Fibroblast of peridontal ligament (primary cell): ENCODE data around the gene PLXDC2.
"Not testable (repeated sequence)": the region's sequence is repeated elsewhere in the genome, so short reads cannot be mapped to it uniquely, and the experiment has no call there.

ENCODE experiments used
- DNase-seq: peaks from one replicate; pipeline ENCODE4 v3.0.0-alpha.2; 2010; ENCODE audit errors: extremely low read depth

PLXDC2 gene

DNA sequence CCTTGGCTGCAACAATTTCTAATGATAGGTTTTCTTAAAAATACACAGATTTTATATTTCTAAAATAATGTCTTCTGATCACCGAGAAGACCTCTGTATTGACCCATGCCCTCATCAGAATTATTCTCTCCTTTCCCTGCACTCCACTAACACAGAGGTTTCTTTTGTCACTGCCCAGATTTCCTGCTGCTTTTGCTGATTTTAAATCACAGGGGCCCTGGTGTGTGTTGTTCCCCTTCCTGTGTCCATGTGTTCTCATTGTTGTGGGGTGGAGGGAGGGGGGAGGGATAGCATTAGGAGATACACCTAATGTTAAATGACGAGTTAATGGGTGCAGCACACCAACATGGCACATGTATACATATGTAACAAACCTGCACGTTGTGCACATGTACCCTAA lies 375.2 kb downstream of the PLXDC2 start:
- not testable (repeated sequence) for DNase-seq

DNA sequence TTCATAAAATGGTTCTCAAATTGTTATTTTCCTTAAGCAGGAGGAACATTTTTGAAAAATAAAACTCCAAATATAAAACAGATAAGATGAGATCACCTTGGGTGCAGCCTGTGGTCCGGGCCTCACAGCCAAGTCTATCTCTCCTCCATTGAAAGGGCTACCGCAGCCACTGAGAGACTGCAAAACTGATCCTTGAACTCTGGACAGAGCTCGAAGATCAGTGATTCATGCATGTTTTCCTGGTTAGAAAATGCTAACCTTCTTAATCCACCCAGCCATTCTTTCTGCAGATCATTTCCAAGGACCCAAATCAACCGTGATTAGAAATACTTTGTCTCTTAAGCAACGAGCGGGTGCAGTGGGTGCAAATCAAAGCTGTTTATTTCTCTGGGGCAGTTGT lies 378.8 kb downstream of the PLXDC2 start:
- no peak for DNase-seq

DNA sequence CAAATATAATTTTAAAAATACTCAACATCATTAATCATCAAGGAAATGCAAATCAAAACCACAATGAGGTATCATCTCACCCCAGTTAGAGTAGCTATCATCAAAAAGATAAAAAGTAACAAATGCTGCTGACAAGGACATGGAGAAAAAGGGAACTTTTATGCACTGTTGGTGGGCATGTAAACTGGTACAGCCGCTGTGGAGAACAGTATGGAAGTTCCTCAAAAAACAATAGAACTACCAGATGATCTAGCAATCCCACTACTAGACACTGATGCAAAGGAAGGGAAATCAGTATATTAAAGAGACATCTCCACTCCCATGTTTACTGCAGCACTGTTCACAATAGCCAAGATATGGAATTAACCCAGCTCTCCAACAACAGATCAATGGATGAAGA lies 384.5 kb downstream of the PLXDC2 start:
- DNase-seq = no peak

DNA sequence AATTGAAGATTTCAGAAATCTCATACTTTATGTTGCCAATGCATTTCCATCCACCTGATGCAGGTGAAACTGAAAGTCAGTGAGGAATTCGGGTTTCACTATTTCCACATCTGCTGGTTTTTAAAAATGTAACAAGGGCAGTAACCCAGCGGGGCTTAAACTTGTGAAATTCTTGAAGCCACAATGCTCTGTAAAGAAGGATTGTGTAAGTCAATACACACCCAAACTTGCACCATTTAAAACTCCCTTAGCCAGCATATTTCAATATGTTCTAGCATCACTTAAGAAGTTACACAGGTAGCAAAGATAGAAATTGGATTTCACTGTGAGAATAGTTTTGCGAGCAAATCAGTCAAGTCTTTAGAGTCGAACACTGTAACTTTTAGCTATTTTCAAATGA lies 386.1 kb downstream of the PLXDC2 start:
- DNase-seq = no peak

DNA sequence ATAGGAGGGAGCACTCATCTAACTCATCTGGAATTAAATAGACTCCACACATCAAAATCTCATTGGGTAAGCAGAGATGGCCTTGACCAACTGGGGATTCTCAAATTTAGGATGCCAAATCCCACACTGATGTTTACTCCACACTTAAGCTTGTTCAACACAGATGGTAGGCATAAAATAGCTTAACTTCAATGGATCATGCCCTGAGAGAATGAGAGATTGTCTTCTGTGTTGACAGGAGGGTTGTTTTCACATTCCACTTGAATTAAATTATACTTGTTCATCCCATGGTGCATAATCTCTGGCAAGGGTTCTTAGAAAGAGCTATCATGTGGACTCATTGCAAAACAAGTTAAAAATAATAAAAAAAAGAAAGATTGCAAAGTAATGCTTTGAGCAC lies 391.4 kb downstream of the PLXDC2 start:
- no peak for DNase-seq

DNA sequence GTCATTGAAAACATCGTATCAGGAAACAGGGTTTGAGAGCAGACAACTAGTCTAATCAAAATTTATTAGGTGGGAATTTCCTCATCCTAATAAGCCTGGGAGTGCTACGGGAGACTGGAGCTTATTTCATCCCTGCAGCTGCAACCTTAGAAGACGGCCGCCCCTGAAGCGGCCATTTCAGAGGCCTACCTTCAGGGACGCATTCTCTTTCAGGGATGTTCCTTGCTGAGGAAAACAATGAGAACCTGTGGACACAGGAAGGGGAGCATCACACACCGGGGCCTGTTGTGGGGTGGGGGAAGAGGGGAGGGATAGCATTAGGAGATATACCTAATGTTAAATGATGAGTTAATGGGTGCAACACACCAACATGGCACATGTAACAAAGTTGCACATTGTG lies 392.9 kb downstream of the PLXDC2 start:
- not testable (repeated sequence) for DNase-seq

DNA sequence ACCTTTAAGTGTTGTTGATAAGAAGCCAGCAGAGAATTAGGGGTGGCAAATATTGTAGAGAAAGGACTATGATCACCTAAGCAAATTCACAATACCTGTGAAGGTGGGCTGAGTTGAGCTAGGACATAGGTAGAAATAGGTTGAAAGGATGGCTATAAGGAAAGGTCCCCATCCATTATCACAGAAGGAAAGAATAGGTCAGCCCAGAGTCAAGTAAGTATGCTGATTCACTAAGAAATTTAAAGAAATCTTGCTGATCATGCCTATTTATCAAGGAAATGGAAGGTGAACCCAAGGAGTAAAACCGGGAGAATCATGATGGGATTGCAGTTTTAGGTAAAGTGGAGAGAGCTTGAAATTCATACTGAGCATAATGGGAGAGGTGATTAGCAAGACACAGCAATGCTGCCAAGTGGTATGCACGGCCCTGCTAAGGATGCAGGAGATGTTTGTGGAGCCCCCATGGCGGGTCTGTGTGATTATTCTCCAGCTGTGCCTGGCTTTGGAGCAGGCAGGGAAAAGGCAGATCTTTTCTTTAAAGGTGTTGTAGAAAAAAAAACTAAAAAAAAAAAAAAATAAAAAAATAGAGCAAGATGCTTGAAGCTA lies 399.4 kb downstream of the PLXDC2 start:
- no peak for DNase-seq

DNA sequence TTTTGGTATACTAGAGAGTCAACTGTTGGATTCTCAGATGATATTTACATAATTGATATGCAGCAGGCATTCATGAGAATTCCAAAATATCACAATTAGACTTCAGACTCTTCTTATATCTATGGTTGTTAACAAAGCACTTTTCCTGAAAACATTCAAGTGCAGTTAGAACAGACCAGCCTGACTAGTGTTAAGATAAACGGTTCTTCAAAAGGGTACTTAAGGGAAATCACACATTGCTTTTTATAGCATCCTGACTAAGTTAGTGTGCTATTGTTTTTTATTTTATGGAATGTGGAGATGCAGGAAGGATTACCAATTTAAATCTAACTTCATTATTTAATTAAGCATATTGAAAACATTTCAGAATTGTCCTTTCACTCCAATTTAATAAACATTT lies 405.1 kb downstream of the PLXDC2 start:
- DNase-seq = no peak

DNA sequence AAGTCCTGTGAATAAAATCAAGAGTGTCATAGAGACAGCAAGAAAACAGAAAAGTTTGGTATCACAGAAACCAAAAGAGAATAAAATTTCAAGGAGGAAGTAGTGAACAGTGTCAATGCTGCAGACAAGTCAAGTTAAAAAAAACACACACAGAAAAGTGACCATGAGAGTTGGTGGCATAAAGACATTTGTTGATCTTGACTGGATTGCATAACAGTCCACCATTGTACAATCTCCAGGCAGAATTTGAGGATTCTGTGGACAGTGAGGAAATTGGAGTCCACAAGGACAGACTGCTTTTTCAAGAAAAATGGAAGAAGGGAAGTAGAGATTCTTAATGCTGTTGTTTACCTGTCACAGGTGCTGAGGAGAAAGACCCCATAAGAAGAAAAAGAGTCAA lies 412.5 kb downstream of the PLXDC2 start:
- DNase-seq = no peak

DNA sequence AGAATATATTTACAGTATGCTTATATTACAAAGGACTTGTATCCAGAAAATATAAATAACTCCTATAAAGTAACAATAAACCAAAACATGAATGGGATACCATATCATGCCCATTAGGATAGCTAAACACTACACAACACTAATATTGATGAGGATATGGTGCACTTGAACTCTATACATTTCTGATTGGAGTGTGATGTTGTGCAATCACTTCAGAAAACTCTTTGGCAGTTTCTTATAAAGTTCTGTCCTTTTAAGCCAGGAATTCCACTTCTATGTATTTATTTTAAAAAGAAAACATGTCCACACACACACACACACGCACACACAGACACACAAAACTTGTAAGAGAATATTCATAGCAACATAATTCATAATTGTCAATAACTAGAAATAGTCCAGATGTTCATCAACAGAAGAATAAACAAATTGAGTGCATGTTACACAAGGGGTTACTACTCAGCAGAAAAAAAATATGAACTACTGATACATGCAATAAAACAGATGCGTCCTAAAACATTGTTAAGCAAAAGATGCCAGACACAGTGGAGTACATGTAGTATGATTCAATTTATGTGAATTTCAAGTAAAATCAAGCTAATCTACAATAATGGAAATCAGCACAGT lies 416.0 kb downstream of the PLXDC2 start:
- no peak for DNase-seq

DNA sequence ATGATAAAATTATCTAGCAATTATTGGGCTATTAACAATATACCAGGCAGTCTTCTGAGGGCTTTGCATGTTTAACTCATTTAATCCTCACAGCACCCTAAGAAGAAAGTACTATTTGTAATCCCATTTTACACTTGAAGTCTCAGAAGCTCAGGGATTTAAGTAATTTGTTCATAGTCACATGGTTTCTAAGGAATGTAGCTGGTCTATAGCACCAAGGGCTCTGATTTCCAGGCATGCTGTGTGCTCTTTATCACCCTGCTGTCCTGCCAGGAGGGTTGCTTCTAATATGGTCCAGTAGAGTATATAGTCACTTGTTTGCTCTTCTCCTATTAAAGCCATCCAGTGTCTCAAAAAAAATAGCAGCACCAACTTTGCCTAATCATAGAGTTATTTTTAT lies 417.2 kb downstream of the PLXDC2 start:
- no peak for DNase-seq

DNA sequence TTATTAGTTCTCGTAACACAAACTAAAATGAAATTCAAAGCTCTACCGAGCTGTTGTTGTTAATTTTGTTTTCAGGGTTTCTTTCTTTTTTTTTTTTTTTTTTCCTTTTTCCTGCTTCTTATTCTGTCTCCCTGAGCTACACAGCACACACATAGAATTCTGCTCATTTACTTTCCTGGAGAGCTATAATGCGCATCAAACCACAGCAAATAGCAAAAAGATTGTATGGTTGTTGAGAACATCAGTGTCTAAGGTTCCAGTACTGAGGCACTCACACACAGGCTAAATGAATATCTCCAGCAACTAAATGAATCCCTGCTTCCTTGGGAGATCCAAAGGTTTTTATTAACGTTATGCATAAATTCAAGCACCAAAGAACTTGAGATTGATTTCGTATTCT lies 418.3 kb downstream of the PLXDC2 start:
- no peak for DNase-seq

DNA sequence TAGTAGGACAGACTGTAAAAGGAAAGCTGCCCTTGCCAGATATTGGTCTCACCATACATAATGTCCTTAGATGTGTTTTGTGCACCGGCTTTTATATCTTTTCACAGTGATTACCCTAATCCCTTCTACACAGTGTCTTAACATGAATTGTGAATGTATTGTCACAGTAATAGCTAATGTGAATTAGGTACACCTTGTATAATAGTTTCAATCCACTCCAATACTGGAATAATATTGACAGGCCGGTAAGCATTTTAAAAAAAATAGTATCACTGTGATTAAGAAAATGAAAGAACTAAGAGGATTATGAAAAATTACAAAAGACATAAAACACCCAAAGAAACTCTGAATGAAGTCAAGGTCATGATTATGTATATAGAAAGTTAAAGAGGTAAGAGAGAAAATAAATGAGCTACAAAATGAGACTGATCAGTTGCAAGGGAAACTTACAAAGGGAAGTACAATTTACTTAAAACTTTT lies 420.9 kb downstream of the PLXDC2 start:
- DNase-seq = no peak

DNA sequence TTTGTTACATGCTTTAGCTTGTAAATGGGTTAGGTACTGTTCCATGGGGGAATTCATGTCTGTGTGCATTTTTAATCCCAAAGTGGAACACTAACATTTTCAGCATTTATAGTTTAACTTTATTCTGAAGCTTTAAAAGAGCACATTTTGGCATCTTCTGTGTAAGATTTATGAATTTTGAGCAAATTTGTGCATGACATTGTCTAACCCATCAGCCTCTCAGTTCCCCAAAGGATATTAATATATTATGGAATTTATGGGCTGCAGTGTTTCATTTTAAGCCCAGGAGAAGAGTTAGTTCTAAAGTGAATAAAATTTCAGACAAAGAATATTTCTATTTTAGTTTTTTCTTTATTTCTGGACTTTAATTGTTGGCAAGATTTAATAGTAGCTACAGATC lies 421.4 kb downstream of the PLXDC2 start:
- DNase-seq = no peak

DNA sequence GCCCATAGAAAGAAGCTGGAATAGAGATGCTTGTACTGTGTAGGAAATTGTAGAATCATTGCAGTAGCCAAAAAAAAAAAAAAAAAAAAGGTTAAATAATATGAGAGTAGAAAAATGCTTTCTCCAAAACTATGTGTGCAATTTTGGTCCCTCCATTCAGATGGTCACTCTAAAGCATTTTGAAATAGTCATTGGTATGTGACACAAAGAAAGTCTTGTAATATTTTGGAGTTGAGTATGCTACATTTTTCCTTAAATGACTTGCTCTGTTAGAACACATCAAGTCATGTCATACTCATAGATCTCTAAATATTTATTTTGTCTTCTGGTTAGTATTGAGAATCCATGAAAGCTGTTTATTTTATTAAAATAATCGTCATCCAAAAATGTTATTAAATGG lies 424.4 kb downstream of the PLXDC2 start:
- no peak for DNase-seq

DNA sequence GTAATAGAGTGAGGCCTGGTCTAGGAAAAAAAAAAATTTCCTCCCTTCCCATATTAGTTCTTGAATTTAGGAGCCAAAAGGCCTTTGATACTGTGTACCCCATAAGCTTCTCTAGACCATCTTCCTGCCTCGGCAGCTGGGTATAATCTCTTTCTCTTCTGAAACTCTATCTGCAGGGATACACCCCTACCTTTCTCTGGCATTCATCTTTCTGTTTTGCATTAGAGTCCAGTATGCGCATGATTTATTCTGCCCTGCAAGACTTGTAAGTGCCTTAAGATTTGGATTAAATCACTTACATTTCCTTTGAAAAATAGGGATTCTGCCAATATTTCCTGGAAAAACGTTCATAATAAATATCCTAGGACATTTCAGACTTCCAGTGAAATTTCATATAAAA lies 431.2 kb downstream of the PLXDC2 start:
- DNase-seq = no peak

DNA sequence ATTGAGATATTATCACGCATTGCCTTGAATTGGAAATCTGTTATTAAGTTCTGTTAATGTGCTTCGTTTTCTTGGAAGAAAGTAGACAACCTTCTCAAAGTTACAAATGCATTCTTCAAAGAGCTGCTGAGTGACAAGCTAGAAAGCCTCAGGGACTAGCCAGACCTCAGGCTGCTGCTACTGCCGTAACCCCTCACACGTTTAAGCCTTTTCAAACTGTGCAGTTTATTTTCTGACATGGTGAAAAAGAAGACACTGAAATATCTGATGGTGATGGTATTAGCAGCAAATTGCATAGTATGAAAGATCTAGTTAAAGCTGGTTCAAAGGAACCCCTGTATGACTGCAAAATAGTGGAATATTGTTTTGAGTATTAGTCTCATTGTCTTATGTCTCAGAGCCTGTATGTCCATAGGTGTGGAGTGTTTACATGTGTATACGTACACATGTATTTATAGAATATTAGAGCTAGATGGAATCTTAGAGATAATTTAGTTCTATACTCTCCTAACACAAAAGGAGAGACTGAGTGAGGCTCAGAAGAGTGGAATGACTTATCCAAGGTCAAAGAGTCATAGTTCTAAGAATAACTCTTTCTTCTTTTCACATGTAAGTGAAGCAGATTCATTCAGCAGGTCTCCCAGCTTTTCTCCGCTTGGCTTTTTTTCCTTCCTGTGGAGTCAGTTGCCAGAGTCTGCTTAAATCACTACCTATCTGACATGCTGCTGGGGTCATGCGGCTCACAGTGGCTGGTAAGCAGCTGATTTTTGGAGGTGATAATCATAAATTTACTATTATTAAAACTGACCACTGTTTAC lies 431.9 kb downstream of the PLXDC2 start:
- DNase-seq = no peak

DNA sequence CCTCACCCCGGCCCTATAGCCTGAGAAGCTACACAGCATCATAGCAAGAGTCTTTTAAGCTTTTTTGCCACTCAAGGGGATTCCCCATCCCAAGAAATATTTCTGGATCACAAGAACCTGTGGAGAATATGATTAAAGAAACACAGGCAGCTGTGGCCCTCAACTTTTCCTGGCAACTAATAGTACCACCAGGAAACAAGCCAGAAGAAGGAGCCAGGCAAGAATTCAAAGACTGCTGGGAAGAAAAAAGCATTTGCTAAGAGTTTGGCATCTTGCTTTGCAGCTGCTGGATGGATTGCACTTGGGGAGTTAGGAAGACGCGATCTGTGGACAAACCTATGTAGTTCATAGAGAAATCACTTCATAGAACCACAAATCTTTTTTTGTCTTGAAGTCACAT lies 437.8 kb downstream of the PLXDC2 start:
- DNase-seq = no peak

DNA sequence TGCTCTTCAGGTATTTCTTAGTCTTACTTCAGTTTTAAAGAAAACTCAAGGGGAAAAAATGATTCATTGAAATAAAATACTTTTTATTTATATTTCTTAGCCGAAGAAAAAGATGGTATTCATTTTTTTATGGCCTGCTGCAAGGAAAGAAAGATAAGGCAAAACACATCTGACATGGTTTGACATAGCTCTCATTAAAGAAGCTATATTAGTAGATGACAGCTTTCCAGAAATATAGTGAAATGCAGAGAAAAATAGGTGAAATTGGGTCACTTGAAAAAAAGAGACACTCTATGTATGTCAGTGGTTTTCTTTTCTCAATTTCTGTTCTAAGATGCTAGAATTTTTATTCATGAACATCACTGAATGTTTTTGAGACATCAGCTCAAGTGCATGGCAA lies 438.3 kb downstream of the PLXDC2 start:
- no peak for DNase-seq

DNA sequence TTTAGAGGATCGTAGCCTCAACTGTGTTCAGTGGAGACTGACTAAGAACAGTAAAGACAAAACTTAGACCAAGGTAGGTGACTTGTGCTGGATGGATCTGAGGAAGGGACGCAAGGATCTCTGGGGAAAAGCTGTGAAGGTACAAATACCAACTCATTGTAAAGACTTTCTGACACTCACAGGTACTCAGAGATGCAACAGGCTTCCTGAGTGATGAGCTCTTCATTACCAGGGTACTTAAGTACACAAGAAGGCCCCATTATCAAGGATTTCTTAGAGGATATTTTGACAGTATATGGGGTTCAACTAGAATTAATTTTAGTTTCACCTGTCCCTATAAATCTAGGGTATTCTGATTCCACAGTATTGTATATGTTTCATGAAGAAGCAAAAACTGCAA lies 440.7 kb downstream of the PLXDC2 start:
- DNase-seq = no peak

DNA sequence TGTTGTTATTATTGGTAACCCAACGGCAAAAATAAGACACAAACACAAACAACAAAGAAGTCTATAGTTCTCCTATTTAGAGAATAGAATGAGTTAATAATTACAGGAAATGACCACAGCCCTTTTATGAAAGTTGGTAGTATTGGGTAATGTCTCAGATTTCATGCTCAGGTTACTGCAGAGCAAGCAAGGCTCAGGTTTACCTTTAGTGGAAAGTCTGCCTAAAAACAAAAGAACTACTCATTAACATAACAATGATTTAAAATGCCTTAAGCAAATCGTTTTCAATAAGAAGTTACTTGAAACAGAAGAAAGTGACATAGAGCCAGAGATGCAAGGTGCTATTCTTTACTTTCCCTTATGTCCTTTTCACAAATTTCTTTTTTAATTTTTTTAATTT lies 441.2 kb downstream of the PLXDC2 start:
- no peak for DNase-seq

DNA sequence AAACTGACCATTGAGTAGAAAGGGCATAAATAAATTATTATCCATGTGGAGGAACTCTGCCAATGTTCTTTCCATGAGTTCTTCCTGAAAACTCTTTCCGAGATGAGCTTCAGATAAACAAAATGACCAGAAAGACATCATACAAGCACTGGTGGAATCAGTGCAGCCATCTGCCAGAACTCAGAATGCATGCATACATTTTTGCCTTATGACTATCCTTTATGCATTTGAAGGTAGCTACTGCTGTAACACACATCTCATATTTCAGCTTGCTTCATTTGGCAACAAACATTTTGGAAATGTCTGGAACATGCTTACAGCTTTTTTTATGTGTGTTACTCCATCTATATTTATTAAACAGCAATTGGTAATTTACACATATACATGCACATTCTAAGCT lies 448.9 kb downstream of the PLXDC2 start:
- no peak for DNase-seq

DNA sequence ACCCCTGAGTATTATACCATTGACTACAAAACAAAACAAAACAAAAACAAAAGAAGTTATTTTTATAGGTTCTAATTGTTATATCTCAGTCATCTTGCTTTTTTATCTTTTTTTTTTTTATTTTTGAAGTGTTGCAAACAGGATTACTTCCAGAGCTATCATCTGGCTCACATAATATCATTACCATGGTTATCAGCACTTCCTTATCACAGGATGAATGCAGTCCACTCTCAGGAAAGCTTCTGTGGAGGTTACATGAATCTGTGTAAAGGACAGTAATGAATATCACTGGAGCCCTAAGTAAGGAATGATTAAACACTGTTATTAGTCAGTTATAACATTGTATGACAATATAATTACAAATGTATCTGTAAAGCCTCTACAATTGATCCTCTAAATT lies 451.5 kb downstream of the PLXDC2 start:
- DNase-seq = no peak
